Muscle layer of duodenum (tissue), 2 donors: Measurements from ENCODE around the gene METRNL.

ENCODE experiments used
- H3K27ac ChIP-seq: one replicate; pipeline ENCODE4 v1.7.0; 2013; ENCODE audit warnings: mild to moderate bottlenecking, low read length
- H3K27me3 ChIP-seq: one replicate; pipeline ENCODE4 v1.7.0; 2013; ENCODE audit warnings: low read depth, mild to moderate bottlenecking, control low read depth, low read length
- H3K36me3 ChIP-seq, 2 donors: one replicate each; pipeline ENCODE4 v1.7.0; 2013; ENCODE audit warnings: low read length in 2 of 2, control low read depth in 1 of 2, mild to moderate bottlenecking in 1 of 2; ENCODE audit not compliant: insufficient read depth in 2 of 2, control insufficient read depth in 1 of 2
- H3K4me1 ChIP-seq, 2 donors: one replicate each; pipeline ENCODE4 v1.7.0; 2013; ENCODE audit warnings: low read length in 2 of 2, mild to moderate bottlenecking in 2 of 2, control low read depth in 1 of 2, moderate library complexity in 1 of 2; ENCODE audit not compliant: insufficient read depth in 2 of 2, control insufficient read depth in 1 of 2
- H3K4me3 ChIP-seq, 2 donors: one replicate each; pipeline ENCODE4 v1.7.0; 2013; ENCODE audit warnings: low read length in 2 of 2, low read depth in 1 of 2, mild to moderate bottlenecking in 1 of 2
- H3K9me3 ChIP-seq, 2 donors: one replicate each; pipeline ENCODE4 v1.7.0; 2013; ENCODE audit warnings: low read length in 2 of 2, control low read depth in 1 of 2, mild to moderate bottlenecking in 1 of 2; ENCODE audit not compliant: control insufficient read depth in 1 of 2
- donor health status: healthy.

Gene METRNL

DNA sequence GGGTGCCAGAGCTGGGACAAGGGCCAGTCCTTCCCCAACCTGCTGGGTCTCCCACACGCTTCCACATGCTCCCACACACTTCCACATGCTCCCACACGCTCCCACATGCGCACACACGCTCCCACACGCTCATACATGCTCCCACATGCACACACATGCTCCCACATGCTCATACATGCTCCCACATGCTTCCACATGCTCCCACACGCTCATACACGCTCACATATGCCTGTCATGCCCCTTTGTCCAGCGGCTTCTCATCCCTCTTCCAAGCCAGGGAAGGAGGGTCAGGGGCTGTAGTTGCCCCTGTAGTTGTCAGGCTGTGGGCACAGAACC, 9.9 kb upstream of the METRNL start:
- Histone ChIP-seq H3K4me1 (no peaks in the 10 kb centered on the region), H3K27ac (no peak overlapping the region), H3K27me3 (no peaks in the 10 kb centered on the region), H3K36me3 (no peaks in the 10 kb centered on the region), H3K4me3 (no peak overlapping the region), H3K9me3 (no peaks in the 10 kb centered on the region)

DNA sequence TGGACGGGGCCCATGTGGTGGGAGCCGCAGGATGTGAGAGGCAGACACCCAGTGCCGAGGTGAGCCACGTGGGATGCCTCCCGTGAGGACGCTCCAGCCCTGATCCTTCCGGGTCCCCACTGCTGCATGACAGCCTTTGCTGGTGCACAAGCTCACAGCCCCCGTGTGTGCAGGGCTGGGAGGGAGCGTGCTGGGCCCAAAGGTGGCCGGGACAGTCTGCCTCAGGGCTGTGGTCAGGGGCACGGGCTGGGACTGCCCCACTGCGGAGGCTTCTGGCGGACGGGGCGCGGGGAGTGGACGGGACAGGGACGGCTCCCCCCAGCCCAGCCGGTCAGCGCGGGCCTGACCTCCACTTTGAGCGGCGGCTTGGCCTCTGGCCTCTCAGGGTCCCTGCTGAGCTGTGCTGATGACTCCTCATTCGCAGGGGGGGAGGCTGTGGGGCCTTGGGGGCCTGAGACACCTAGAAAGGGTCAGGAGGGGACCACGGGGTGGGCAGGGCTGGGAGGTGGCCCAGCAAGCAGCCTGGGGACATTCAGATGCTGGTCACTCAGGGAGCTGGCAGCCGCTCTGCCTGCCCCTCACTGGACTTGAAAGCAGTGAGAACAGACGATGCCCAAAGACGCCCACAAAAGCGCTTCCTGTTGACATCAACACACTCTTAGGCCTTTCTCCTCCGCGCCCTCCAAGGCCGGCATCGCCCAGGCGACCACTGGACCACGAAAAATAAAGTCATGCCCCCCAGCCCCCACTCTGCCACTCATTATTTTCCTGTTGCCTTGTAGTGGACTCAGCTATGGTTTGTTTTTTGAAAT, 9.3 kb upstream of the METRNL start:
- Histone ChIP-seq H3K4me3 (no peak overlapping the region), H3K4me1 (no peaks in the 10 kb centered on the region), H3K27ac (no peak overlapping the region), H3K36me3 (no peaks in the 10 kb centered on the region), H3K27me3 (no peaks in the 10 kb centered on the region), H3K9me3 (no peaks in the 10 kb centered on the region)

DNA sequence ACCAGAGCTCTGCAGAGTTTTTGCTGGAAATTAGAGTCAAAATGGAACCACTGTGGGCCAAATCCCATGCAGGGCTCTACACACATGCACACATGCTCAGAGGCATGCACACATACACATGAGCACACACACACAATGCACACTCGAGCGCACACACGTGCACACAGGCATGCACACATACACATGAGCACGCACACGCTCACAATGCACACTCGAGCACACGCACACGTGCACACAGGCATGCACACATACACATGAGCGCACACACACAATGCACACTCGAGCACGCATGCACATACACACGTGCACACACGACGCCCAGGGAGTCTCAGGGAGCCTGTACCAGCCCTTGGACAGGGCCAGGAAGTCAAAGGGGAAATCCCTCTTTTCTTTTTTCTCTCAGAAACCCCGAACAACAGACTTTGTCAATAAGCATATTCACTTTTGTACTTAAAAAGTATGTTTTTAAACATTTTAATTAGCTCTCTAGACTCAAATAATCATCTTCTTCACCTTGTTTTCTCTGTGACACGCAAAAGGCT, 8.5 kb upstream of the METRNL start:
- H3K27ac ChIP-seq: no peak overlapping the region
- H3K27me3 ChIP-seq: no peaks in the 10 kb centered on the region
- no peak overlapping the region for H3K4me3 ChIP-seq
- H3K36me3 ChIP-seq: no peaks in the 10 kb centered on the region
- H3K9me3 ChIP-seq: no peaks in the 10 kb centered on the region
- H3K4me1 ChIP-seq: no peaks in the 10 kb centered on the region

DNA sequence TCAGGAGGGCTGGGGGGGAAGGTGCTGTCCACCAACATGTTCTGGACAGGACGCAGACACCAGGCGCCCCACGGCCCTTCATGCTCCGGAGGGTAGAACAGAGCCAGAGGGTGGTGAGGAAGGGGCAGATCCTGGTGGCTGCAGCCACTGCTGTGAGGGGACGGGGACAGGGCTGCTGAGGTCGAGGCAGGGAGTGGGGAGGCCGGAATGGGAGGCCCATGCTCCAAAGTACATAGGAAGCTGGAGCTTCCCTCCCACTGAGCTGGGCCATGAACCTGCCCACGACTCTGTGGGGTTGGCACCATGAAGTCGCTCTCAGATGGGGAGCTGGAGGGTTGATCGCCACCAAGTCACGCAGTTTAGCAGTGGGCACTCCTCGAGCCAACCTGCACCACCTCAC, 8.0 kb upstream of the METRNL start:
- H3K27ac ChIP-seq: no peak overlapping the region
- H3K4me3 ChIP-seq: no peak overlapping the region
- H3K36me3 ChIP-seq: no peaks in the 10 kb centered on the region
- H3K4me1 ChIP-seq: no peaks in the 10 kb centered on the region
- no peaks in the 10 kb centered on the region for H3K27me3 ChIP-seq
- H3K9me3 ChIP-seq: no peaks in the 10 kb centered on the region

DNA sequence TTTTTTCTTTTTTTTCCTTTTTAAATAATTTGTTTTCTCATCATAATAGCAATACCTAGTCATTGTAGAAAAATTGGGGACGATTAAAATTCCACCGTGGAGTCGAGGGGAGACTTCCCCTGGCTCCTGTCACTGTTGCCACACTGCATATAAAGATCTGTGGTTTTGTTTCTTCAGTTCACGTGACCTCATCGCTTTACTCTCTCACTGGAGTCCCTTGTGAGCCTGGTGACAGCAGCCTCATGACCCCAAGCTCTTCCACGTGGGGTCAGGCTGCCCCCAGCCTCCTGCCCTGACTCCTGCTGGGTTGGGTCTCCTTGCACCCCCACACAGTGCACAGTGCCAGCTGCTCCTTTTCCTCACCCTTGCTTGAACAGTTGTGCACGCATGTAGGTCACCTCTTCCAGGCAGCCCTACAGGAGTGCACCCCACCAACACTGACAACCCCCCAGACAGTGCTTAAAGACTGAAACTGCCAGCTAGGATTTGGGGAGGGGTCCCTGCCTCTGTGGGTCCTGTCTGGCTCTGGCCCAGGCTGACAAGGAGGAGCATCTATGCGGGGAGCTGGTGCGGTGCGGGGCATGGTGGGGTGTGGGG, 7.3 kb upstream of the METRNL start:
- H3K4me3 ChIP-seq: no peak overlapping the region
- no peak overlapping the region for H3K27ac ChIP-seq
- H3K4me1 ChIP-seq: no peaks in the 10 kb centered on the region
- H3K9me3 ChIP-seq: no peaks in the 10 kb centered on the region
- H3K27me3 ChIP-seq: no peaks in the 10 kb centered on the region
- H3K36me3 ChIP-seq: no peaks in the 10 kb centered on the region

DNA sequence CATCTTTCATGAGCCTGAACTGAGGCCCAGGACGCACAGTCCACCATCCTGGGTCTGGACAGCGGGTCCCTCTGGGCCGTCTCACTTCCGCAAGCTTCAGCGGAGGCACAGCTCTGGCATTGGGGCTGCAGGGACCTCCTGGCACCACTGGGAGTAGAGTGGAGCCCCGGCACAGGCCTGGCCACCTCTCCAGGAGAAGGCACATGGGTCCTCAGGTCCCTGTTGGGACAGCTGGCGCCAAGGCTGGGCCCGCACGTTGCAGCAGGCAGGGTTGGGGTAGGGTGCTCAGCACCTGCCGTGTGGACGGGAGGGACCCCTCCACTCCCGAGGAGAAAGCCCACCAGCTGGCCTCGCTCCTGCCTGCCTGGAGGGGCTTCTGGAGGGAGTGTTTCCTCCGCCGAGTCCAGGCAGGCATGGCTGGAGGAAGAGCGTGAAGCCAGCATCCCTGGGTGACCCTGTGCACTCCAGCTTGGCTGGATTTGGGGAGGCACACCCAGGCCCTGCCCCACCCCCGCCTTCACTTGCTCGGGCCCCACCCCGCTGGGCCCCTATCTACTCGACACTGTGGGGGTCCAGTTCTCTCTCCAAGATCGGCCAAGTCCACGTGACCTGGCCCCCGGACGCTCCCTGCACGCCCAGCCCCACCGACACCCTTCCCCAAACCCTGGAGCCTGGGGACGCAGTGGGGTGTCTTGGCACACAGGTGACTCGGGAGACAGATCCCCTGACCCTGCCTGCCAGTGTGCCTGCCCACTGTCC, 6.6 kb upstream of the METRNL start:
- Histone ChIP-seq H3K27me3 (no peaks in the 10 kb centered on the region), H3K4me1 (no peaks in the 10 kb centered on the region), H3K36me3 (no peaks in the 10 kb centered on the region), H3K27ac (no peak overlapping the region), H3K9me3 (no peaks in the 10 kb centered on the region), H3K4me3 (no peak overlapping the region)

DNA sequence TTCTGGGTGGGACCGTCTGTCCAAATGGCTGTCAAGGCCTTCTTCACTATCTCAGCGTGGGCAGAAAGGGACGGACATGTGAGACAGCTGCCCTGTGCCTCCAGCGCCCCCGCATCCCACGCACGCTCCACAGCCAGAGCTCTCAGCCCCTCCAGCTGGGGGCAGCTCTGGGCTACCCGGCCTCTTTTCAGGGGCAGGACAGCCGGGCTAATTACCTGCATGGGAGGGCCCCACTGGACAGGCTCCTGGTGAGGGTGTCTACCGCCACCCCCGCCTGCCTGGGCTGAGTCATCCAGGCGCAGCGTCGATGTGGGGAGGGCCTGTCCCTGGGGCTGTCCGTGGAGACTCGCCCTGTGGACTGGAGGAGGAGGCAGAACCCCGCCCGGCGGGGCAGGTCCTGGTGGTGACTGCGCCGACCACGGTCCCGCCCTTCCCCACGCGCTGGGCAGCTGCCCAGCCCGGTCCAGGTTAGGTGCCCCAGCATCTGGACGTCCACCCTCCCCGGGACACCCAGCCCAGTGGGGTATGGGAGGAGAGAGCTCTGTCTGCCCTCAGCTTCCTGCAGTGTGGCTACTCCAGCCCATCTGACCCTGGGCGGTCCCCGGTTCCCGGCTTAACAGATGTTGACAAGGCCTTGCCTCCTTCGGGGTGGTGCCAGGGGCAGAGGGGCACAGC, 5.9 kb upstream of the METRNL start:
- Histone ChIP-seq H3K4me3 (no peak overlapping the region), H3K27me3 (no peaks in the 10 kb centered on the region), H3K9me3 (no peaks in the 10 kb centered on the region), H3K4me1 (peaks cover 0 to 3% of the 10 kb centered on the region in 2 donors), H3K36me3 (no peaks in the 10 kb centered on the region), H3K27ac (no peak overlapping the region)

DNA sequence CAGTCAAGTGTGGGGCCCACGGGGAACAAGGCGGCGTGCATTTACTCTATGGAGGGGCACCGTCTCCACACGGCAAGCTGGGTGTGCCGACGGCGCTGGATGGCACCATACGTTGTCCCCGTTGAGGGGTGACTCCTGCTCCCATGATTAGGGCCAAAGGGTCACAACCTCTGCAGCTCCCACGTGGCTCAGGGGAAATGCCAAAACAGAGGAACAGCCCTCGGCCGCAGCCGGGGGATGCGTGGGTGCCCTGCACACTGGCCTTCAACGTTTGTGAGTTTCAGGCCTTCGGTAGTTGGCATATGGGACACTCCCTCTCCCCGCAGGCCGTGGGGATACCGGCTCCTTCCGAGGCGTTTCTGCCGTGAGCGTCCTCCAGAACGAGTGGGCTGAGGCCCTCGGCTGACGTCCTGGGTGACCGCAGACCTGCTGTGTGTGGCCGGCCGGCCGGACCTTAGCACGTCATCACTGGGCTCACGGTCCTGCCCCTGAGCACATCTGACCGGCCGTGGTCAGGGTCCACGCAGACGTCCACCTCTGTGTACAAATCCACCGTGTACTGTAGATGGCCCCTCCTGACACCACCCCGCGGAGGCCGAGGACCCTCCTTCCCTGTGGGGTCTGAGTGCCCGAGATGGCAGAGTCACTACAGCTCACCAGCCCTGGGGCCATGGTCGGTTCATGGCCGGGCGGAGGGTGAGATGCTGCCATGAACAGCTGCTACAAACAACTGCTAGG, 4.8 kb upstream of the METRNL start:
- H3K4me1 ChIP-seq: peaks cover 0 to 5% of the 10 kb centered on the region in 2 donors
- no peak overlapping the region for H3K27ac ChIP-seq
- no peaks in the 10 kb centered on the region for H3K9me3 ChIP-seq
- no peaks in the 10 kb centered on the region for H3K36me3 ChIP-seq
- H3K4me3 ChIP-seq: no peak overlapping the region
- no peaks in the 10 kb centered on the region for H3K27me3 ChIP-seq

DNA sequence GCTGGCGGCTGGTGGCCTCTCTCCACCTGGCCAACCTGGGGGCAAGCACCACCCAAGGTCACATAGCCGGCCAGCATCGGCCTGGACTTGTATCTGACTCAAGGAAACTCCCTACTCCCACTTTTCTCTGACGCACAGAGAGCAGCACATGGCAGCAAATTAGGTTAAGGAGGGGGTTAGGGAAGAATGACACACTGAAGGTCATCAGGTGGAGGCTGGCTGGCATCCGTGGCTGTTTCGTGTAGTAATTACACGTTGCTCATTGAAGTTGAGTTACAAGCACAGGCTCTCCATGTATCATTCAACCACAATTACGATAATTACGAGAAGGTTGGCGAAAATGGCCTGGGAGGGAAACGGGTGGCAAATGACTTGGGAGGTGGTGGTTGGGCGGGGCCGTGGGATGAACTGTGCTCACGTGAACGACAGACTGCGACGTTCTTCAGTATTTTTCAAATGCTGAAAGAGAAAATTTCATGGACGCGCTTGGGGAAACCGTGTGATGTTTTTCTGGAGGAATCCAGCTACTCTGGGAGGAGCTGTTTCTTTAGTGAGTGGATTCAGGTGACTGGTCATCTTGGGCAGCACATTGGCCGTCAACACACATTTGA, 4.0 kb upstream of the METRNL start:
- no peak overlapping the region for H3K27ac ChIP-seq
- H3K4me1 ChIP-seq: peaks cover 0 to 5% of the 10 kb centered on the region in 2 donors
- no peaks in the 10 kb centered on the region for H3K27me3 ChIP-seq

DNA sequence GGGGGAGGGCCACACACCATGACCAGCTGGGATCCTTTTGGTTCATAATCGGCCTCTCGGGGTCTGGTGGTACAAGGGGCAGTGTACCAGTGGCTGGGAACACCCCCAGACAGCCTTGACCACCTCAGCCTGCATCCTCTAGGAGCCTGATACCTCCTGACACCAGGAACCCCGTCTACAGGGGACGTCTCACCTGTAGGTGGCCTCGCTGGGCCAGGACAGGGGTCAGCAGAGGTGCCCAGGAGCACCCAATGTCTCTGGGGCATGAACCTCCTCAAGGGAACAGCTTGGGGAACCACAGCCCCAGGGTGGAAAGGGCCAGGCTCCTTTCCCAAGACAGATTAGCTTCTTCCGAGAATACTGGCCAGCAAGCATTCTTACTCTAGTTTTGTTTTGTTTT, 2.5 kb upstream of the METRNL start:
- Histone ChIP-seq H3K27ac (no peak overlapping the region), H3K4me3 (no peak overlapping the region), H3K27me3 (no peaks in the 10 kb centered on the region), H3K4me1 (peaks cover 0 to 11% of the 10 kb centered on the region in 2 donors), H3K36me3 (no peaks in the 10 kb centered on the region), H3K9me3 (no peaks in the 10 kb centered on the region)

More for the DNA sequence above, 4.0 kb upstream of the METRNL start:
- H3K9me3 ChIP-seq: no peaks in the 10 kb centered on the region
- H3K36me3 ChIP-seq: no peaks in the 10 kb centered on the region
- no peak overlapping the region for H3K4me3 ChIP-seq
